ENCODE measurements around the gene WDR35.

The WDR35 gene

DNA sequence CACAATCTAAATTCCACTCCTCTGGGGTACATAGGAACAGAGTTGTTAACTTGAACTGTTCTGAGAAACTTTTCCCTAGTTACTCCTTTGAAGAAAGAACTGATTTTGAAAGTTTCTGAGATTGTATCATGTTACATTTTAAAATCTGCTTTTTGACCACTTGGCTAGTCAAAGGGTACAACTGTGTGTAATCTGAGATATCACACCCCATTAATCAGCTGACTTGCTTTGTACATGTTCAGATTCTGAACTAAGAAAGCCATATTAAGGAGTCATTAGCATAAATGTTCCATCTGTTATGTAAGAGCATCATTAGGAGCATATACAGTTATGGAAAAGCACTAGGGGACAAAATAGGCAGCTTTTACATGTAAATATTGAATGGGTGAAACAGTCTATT lies 3.8 kb upstream of the WDR35 start:
- H3K4me3 ChIP-seq (ENCODE audit: control insufficient read depth, low read depth, low read length), result no peak overlapping the region
- TF ChIP-seq, protein P1, sequence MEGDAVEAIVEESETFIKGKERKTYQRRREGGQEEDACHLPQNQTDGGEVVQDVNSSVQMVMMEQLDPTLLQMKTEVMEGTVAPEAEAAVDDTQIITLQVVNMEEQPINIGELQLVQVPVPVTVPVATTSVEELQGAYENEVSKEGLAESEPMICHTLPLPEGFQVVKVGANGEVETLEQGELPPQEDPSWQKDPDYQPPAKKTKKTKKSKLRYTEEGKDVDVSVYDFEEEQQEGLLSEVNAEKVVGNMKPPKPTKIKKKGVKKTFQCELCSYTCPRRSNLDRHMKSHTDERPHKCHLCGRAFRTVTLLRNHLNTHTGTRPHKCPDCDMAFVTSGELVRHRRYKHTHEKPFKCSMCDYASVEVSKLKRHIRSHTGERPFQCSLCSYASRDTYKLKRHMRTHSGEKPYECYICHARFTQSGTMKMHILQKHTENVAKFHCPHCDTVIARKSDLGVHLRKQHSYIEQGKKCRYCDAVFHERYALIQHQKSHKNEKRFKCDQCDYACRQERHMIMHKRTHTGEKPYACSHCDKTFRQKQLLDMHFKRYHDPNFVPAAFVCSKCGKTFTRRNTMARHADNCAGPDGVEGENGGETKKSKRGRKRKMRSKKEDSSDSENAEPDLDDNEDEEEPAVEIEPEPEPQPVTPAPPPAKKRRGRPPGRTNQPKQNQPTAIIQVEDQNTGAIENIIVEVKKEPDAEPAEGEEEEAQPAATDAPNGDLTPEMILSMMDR (IDR thresholded peaks at IDR 0.05; ENCODE audit: control insufficient read depth, insufficient read depth, low read depth, low read length, missing control alignments), result no peak
- DNase-seq (ENCODE audit: low read depth), result no peak

DNA sequence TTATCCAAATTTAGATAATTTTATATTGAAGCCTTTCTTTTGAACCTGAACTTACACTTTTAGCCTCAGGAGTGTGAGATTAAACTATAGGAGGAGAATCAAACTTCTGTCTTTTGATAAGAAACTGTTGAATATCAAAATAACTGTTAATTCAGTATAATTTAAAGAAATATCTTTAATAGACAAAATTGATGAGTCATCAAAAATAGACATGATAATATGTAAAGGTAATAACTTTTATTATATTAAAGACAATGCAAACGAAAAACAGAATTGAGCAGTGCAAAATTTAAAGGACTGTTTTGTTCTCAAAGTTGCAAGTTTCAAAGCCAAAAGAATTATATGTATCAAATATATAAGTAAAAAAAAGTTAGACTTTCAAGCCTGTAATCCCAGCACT lies 2.0 kb upstream of the WDR35 start:
- no peak for DNase-seq (ENCODE audit: low read depth)
- TF ChIP-seq, protein P1 (IDR thresholded peaks at IDR 0.05; ENCODE audit: control insufficient read depth, insufficient read depth, low read depth, low read length, missing control alignments), result no peak
- no peak overlapping the region for H3K4me3 ChIP-seq (ENCODE audit: control insufficient read depth, low read depth, low read length)

DNA sequence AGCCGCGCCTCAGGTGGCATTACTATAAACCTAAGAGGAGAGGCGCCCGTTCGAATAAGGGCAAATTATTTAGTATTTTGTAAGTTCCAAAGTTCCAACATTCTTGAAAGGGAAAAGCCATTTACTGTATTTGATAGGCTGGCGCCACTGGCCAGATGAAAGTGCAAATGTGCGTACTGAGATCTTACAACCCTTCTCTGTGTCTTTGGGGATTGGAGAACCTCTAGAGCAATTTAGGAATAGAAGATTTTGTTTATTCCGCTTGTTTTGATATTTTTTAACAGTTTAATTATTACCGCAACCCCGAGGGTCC lies 467 bp upstream of the WDR35 start:
- DNase-seq (ENCODE audit: low read depth), result no peak
- H3K4me3 ChIP-seq (ENCODE audit: control insufficient read depth, low read depth, low read length), result peak overlapping the region; percentile 89
- TF ChIP-seq, protein P1 (IDR thresholded peaks at IDR 0.05; ENCODE audit: control insufficient read depth, insufficient read depth, low read depth, low read length, missing control alignments), result no peak

DNA sequence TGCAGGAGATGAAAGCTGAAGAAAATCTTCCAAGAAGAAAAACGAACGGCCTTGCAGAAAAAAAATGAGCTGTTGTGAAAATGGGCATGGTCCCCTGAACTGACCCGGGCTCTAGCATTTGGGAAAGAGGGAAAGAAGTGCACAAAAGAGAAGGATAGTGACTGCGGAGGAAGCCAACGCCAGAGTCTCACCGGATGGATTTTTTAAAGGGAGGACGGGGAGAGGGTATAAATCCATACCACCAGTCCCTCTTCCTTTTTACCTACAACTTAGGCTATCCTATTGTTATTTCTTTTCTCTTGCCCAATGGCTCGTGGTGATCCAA lies 601 bp downstream of the WDR35 start:
- H3K4me3 ChIP-seq (ENCODE audit: control insufficient read depth, low read depth, low read length), result peak overlapping the region; percentile 89
- TF ChIP-seq, protein P1 (IDR thresholded peaks at IDR 0.05; ENCODE audit: control insufficient read depth, insufficient read depth, low read depth, low read length, missing control alignments), result no peak
- no peak for DNase-seq (ENCODE audit: low read depth)

DNA sequence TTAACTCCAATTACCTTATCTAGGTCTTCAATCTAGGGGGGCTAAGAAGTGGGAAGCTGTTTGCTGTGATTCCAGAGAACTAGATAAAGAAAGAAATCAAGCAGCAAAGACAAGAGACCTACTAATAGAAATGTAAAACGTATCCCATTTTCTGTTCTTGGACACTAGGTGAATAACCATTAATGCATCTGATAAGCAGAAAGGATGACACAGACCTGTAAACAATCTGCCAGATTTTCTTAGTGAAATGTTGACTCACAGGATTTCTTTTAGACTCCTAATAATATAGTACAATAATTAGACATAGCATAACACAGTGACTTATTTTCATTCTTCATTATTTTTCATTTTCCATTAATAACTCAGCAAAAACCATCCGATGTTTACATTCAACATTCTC lies 1.3 kb downstream of the WDR35 start:
- DNase-seq (ENCODE audit: low read depth), result no peak
- TF ChIP-seq, protein P1 (IDR thresholded peaks at IDR 0.05; ENCODE audit: control insufficient read depth, insufficient read depth, low read depth, low read length, missing control alignments), result no peak
- peak overlapping the region; percentile 89; the same call in 1 of the 2 replicates for H3K4me3 ChIP-seq (ENCODE audit: control insufficient read depth, low read depth, low read length)

DNA sequence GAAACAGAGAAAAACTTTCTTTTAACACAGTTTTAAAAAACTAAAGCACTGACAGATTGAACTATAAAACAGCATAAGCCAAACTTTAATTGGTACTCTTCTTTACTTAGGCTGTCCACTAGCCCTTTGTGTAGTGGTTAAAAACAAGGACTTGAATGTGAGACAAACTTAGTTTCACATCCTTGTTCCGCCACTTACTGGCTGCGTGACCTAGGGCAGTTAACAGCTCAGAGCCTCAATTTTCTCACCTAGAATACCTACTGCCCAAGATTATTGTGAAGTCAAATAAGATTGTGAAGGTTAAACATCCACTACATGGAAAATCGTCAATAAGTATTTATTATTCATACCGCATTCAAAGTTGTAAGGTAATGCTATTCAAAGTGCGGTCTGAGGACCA lies 2.0 kb downstream of the WDR35 start:
- TF ChIP-seq, protein P1 (IDR thresholded peaks at IDR 0.05; ENCODE audit: control insufficient read depth, insufficient read depth, low read depth, low read length, missing control alignments), result no peak
- DNase-seq (ENCODE audit: low read depth), result no peak
- no peak overlapping the region for H3K4me3 ChIP-seq (ENCODE audit: control insufficient read depth, low read depth, low read length)

DNA sequence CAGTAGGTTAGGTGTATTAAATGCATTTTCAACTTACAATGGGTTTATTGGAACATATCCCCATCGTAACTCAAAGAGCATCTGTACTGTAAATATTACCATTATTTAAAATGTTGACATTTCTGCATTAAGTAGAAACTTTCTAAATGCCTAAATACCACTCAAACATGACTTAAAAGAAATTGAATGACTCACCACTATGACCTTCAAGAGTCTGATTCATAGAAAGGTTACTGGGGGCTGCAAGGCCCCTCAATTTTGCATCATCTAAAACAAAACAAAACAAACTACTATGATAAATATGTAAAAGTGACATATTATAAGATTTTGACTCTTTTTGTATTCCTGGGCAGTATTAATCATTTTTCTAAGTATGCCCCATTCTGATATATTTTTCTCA lies 7.6 kb downstream of the WDR35 start:
- no peak for DNase-seq (ENCODE audit: low read depth)
- no peak overlapping the region for H3K4me3 ChIP-seq (ENCODE audit: control insufficient read depth, low read depth, low read length)
- TF ChIP-seq, protein P1 (IDR thresholded peaks at IDR 0.05; ENCODE audit: control insufficient read depth, insufficient read depth, low read depth, low read length, missing control alignments), result no peak
